NK-92 (cell line): ENCODE data around the gene GPD2.
"Not testable (repeated sequence)": the region's sequence is repeated elsewhere in the genome, so short reads cannot be mapped to it uniquely, and the experiment has no call there.

Source experiments
- DNase-seq: peaks from one replicate; lab custom pipeline; 2025; ENCODE audit not compliant: unreplicated experiment; lab: John Stamatoyannopoulos, UW

GPD2 gene

DNA sequence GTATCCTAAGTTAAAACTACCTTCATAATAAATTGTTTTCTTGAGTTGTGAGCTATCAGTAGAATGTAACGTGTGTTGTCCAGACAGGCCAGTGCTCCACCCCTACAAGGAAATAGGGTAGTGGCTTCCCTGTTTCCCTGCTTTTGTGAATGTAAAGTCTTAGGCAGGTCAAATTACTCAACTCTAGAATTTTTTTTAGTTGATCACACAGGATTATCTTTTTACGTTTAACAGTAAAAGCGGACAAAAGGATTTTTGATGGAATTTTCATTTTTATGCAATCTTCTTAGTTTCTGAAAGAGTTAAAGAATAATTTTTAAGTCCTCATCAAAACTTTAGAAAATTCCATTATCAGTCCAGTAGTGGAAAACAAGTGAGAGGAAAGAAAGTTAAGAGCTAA is 38.2 kb downstream of the GPD2 start:
- DNase-seq: no peak

DNA sequence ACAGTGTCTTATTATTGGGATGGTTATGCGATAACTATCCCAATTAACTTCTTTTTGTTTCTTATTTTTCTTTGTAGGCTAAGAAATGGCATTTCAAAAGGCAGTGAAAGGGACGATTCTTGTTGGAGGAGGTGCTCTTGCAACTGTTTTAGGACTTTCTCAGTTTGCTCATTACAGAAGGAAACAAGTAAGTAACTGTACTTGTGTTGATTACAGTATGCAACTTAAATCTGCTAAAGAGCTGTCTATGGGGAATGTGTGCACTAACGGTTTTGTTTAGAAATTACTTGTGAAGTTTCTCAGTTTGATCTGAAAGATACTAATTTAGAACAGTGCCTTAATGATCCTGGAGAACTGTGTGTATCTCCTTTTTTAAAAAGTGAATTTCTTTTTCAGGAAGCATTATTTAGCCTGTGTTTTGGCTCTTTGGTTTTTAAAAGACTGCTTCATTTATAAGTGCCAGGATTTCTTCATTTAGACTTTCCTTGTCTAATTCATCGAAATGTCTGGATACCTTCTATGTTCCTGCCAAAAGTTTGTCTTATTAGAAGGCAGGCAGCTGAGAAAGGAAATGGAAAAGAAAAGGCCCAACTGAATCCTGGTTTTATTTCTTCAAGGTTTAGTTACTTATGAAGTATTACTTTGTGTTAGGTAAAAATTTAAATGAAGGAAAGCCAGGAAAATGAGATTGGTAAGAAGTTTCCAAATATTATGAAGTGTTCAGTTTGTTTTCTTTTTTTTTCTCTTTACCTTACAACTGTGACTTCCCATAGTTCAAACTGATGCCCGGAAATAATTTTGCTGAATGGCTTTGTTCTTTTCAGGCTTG is 40.1 kb downstream of the GPD2 start:
- no peak for DNase-seq

DNA sequence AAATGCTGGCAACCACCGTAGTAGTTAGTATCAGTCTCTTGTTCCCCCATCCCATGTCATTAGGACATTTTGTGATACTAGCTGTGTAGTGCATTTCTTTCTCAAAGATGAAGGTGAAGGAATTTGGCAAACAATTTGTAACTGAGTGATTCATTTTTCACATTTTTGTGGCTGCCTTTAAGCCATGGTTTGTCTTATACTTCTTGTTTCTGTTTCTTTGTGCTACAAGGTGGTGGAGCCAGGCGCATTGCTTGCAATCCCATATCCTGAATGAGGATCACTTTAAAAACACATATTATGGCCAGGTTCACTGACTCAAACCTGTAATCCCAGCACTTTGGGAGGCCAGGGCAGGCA is 40.6 kb downstream of the GPD2 start:
- no peak for DNase-seq

DNA sequence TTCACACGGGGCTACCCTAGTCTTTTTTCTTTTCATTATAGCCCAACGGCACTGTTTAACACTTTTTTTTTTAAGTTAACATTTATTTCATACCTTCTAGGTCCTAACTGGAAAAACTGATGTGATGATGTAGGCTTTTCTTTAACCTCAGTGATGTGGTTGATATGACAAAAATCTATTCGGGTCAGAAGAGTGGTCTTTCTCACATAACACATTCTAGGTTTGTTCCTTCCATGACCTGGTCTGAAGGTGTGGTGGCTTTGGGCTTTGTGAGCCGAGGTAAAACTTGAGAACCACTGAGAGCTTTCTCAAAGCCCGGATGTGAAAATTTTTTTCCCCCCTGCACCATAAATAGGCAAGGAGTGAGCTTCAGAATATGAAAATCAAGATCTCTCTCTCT is 44.2 kb downstream of the GPD2 start:
- DNase-seq: no peak

DNA sequence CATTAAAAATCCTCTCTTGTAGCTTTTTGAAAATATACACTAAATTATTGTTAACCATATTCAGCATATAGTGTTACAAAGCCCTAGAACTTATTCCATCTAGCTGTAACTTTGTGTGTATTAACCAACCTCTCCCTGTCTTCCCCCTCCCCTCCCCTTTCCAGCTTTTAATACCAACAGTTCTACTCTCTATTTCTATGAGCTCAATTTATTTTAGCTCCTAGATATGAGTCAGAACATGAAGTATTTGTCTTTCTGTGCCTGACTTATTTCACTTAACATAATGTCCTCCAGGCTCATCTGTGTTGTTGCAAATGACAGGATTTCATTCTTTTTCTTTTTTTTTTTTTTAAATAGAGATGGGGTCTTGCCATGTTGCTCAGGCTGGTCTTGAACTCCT is 45.1 kb downstream of the GPD2 start:
- DNase-seq: no peak

DNA sequence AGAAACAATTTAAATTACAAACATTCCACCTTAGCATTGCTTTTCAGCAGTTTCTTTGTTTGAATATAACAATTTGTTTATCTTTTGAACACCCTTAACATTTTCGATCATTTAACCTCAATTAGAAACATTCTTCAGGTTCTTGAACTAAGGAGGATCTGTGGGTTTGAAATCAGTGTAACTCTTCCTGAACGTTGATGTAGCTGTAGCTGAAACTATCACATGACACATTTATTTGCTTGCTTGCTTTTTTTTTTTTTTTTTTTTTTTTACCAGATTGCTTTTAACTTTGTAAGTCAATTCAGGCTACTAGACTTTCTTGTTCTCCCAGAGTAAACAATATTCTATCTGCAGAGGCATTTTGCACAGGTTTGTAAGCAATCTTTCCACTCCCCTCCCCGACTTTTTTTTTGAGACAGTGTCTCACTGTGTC is 47.6 kb downstream of the GPD2 start:
- no peak for DNase-seq

DNA sequence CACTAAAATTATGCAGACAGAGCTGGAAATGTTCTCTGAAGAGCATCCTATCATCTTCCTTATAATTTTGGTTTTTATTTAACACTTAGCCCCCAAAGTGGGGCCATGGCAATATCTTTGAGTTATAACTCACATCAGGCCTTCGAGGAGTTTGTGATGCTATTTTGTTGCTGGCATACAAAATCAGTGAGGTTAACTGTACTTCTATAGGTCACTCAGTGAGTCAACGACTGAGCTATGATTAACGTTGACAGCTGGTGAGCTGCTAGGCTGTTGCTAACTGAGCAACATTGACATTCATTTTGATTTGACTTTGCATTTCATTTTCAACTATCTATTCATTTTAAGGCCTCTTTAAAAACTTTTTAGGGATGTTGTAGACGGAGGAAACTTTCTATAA is 50.0 kb downstream of the GPD2 start:
- DNase-seq: no peak

DNA sequence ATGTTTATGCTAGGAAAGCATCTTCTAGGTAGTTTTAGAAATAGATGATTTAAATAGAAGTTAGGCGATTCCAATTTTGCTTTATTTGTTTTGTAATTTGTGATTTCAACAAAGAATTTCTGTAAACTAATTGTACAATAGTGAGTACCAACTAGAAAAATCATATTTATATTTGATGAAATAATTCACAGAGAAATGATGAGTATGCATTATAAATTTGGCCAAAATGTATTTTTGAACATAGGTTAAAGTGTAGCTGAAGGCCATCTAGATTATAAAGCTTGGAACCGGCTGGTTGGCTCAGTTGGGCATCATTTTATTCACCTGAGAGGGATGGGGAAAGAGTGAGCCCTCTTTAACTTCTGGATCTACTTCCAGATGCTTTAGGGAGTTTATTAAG is 50.4 kb downstream of the GPD2 start:
- no peak for DNase-seq

DNA sequence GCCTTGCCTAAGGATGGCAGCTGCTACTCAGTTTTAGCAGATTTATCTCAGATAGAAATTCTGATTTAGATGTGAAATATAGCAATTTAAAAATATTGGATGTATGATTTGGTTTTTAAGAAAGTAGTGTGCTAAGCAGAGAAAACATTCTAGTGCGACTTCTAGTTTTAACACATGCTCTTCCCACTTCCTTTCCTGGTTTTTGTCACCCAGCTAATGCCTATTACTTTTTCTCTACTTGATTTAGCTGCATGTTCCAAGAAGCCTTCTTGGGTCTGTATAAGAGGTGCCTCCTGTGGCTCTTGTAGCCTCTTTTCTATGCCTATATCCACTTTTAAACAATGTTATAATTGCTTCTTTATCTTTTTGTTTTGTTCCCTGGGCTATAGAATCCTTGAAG is 53.0 kb downstream of the GPD2 start:
- no peak for DNase-seq

DNA sequence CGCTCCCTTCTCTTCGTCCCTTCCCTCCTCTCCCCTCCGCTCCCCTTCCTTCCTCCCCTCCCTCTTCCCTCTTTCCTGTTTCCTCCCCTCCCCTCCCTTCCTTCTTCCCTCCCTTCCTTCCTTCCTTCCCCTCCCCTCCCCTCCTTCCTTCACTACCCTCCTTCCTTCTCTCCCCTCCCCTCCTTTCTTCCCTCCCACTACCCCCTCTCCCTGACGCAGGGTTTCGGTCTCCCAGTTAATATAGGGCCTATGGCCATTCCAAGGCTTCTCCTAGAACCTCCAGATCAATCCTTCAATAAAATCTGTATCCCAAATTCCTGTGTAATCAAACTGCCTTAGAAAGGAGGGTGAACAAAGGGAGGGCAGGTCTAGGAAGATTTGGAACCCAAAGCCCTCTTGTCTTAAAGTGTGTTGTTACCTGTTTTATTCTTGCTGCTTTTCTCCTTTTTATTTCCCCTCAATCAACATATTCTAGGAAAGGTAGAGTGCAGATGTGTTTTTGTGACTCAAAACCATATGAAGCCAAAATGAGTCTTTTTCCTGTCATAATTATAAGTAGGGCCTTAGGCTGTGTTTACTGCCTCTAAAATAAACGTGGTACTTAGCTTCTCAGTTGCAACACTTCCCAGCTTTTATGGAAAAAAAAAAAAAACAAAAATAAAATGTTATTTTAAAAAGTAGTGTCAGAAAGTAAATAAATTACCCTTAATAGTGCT is 53.7 kb downstream of the GPD2 start:
- DNase-seq: no peak

DNA sequence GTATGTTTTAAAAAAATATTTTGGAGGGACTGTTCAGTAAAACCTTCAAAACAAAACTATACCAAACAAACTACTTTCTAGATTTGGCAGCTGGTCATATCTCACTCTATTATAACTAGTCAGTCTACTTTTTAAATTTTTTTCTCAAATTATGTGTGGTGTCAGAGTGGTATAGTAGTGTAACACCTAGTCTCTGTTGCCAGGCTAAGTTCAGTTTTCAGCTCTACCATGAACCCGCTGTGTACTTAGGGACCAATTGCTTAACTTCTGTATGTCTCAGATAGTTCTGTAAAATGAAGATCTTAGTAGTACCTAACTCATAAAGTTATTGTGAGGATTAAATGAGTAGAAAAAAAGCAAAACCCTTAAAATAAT is 54.3 kb downstream of the GPD2 start:
- no peak for DNase-seq

DNA sequence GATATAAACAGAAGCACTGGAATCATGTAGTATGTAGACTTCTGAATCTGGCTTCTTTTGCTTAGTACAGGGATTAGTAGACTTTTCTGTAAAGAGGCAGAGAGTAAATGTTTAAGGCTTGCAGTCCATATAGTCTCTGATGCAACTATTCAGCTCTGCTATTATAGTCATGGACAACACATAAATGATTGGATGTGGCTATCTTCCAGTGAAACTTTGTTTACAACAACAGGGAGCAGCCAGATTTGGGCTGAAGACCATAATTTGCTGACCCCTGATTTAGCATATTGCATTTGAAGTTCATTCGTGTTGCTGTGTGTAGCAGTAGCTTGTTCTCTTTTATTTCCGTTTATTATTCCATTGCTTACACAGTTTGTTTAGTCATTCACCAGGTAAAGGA is 55.0 kb downstream of the GPD2 start:
- DNase-seq: no peak

DNA sequence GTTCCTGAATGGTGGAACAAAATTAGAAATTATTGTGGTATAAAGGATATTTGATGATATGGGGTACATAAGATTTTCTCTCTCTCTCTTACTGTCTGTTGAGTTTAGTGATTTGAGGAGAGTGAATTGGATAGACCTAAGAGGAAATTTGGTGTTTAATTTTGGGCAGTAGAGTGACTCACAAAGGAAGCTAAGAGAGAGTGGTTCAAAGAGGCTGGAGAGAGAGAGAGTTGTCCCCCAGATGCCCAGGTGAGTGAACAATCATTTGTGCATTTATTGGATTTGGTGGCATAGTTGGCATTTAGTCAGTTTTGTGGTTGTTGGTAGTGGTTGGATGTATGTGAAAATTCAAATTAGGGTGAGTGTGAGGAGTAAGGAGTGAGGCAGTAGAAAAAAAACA is 56.8 kb downstream of the GPD2 start:
- no peak for DNase-seq

DNA sequence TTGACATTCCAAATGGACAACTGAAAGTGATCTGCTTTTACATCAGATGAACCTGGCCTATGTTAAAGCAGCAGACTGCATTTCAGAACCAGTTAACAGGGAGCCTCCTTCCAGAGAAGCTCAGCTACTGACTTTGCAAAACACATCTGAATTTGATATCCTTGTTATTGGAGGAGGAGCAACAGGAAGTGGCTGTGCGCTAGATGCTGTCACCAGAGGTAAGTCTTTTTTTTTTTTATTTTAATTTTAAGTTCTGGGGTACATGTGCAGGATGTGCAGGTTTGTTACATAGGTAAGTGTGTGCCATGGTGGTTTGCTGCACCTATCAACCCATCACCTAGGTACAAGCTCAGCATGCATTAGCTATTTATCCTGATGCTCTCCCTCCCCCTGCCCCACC is 59.8 kb downstream of the GPD2 start:
- not testable (repeated sequence) for DNase-seq

DNA sequence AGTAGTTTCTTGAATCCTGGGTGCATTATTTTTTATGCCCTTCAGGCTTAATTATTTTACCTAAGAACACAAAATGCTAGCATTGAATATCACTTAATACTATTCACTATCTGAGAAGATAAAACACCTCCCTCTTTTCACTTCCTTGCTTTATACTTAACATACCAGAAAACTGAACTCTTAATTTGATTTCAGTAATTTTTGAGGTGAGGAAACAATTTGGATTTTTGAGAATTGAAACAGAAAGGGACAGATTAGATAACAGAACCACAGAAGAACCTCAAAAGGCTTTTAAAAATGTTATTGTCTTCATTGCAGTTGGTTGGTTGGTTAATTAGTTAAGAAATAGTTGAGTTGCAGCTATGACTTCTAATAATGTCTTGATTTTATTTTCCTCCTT is 69.5 kb downstream of the GPD2 start:
- no peak for DNase-seq

DNA sequence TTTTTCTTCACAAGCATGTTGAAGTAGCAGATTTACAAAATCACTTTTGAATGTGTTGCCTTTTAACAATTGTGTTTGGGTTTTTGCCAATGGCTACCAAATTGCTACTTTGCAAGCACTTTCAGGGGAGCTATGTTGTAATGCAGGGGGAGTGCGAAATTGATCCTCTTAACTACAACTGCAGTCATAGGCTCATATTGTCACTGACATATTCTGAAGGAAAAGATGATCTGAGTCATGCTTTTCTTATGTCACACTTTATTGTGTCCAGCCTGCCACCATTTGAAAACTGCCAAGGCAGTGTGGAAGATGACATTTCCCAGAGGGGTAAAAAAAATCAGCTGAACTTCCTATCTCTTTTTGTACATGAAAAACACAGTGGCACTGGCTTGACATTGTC is 74.9 kb downstream of the GPD2 start:
- no peak for DNase-seq

DNA sequence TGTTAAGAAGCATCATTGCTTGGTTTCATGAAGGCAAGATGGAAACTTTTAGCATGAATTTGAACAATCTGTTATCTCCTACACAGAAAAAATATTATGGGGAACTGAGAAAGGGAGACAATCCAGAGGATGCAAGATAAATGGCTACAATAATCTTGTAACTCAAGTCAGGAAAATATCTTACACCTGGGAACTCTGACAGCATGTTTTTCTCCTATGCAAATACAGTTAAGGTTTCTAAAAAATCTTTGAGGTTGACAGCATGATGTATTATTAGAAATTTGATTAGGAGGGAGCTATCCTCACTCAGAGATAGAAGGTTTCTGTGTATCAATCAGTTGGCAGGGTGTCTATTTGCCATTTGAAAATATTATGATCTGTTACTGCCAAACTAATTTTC is 75.6 kb downstream of the GPD2 start:
- DNase-seq: no peak

DNA sequence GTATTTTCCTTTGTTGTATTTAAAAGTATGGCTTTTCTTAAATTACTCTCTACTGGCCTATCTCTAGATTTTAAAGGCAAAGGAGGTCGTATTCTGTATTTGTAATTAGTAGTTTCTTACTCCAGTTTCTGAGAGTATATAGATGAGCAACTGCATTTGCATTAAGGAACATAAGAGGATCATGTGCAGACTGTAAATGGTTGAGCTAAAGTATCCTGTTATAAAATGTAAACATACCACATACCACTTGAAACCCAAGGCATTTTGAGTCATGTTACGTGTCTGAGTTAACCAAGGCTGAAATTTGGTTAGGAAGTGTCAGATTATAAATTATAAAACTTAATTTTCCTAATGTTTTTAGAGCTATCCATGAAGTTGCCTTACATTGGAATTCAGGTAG is 76.3 kb downstream of the GPD2 start:
- DNase-seq: no peak

DNA sequence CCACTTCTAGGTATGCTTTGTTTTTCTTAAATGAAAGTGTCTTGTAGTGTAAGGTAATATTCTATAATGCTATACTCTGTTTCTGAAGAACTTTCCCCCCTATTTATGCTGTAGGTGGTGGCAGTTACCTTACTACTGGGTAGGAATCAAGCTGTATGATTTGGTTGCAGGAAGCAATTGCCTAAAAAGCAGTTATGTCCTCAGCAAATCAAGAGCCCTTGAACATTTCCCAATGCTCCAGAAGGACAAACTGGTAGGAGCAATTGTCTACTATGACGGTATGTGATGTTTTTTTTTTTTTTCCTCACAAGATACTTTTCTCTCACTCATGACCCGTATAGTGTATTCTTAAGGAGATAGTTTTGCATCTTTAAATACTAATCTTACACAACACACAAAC is 77.0 kb downstream of the GPD2 start:
- DNase-seq: no peak

DNA sequence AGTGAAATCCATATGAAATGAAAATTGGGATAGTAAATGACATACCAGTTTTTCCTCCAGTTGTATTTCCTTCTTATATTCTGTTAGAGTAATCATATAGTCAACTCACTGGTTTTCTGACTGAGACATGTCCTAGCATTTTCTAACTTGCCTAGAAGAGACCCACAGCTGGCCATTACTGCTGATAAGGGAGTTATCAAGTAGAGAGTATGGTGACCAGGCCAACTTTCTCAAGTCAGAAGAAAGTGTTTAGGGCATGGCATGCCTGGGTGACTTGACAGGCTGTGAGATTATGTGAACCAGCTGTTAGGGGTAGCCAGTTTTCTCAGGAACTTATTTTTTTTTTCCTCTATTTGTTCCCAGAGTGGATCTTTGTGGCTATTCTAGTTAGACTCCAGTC is 81.2 kb downstream of the GPD2 start:
- no peak for DNase-seq

DNA sequence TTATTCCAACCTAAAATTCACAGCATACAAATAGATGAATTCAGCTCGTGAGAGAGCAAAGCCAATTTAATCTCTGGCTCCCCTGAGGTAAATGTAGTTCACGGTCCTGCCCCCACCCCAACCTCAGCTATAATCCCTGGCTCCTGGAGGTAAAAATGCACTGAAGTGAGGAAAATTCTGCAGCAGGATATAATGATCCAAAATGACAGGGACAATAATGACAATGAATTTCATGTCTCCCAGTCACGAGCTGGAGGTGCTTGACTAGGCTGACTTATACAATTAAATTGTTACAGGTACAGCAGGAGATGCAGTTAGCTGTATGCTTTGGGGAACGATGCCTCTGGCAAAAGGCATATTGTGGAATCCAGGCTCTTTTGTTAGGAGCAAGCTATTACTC is 82.0 kb downstream of the GPD2 start:
- no peak for DNase-seq

DNA sequence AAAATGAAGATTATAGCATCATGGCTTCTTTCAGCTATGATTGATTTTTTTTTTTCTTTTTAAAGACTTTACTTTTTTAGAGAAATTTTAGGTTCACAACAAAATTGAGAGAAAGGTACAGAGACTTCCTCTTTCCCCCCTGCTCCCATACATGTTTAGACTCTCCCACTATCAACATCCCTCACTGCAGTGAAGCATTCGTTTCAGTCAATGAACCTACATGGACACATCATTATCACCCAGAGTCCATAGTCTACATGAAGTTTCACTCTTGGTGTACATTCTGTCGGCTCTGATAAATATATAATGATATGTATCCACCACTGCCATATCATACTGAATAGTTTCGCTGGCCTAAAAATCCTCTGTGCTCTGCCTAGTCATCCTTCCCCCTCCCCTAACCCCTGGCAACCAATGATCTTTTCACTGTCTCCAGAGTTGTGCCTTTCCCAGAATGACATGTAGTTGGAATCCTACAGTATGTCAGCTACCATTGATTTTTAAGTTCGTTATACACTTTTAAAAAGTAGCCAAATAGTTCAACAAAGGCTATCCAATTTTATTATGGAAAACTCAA is 86.8 kb downstream of the GPD2 start:
- no peak for DNase-seq
